HG02623 (cell line): ENCODE results near the gene IRF5.
A peak's percentile ranks its signal among the peaks of the same experiment; 100 is the strongest.
"Not testable (repeated sequence)": the region's sequence is repeated elsewhere in the genome, so short reads cannot be mapped to it uniquely, and the experiment has no call there.

Experiments used
- ATAC-seq: cut with Tn5 transposase; IDR thresholded peaks from one replicate; pipeline ENCODE4 v1.9.1; 2021; ENCODE audit warnings: moderate library complexity; ENCODE audit not compliant: unreplicated experiment

The IRF5 gene

GRCh38 chr7:128954830-128955802 lies 17.4 kb downstream of the IRF5 start:
- peak; percentile 58 for ATAC-seq

GRCh38 chr7:128955981-128956380 lies 18.3 kb downstream of the IRF5 start:
- no peak for ATAC-seq

- ATAC-seq: no peak
These were observed 21.6 kb downstream of the IRF5 start for GRCh38 chr7:128959296-128959695.

- ATAC-seq: no peak
These were observed 23.4 kb downstream of the IRF5 start for GRCh38 chr7:128961030-128961659.

- ATAC-seq: no peak
These were observed 25.2 kb downstream of the IRF5 start for GRCh38 chr7:128962899-128963298.

GRCh38 chr7:128963327-128963757 lies 25.6 kb downstream of the IRF5 start:
- peak; percentile 73 for ATAC-seq

GRCh38 chr7:128968624-128969023 lies 30.9 kb downstream of the IRF5 start:
- no peak for ATAC-seq

GRCh38 chr7:128974241-128974934 lies 36.7 kb downstream of the IRF5 start:
- no peak for ATAC-seq

GRCh38 chr7:128982105-128982504 lies 44.4 kb downstream of the IRF5 start:
- ATAC-seq: no peak

GRCh38 chr7:128985660-128986059 lies 47.9 kb downstream of the IRF5 start:
- ATAC-seq: no peak

GRCh38 chr7:128986609-128987008 lies 48.9 kb downstream of the IRF5 start:
- no peak for ATAC-seq

- ATAC-seq: no peak
These were observed 50.6 kb downstream of the IRF5 start for GRCh38 chr7:128988372-128988771.

GRCh38 chr7:128989961-128990360 lies 52.2 kb downstream of the IRF5 start:
- ATAC-seq: no peak

GRCh38 chr7:128993419-128993818 lies 55.7 kb downstream of the IRF5 start:
- ATAC-seq: no peak

- ATAC-seq: not testable (repeated sequence)
These were observed 56.8 kb downstream of the IRF5 start for GRCh38 chr7:128994560-128994959.

- no peak for ATAC-seq
These were observed 59.5 kb downstream of the IRF5 start for GRCh38 chr7:128997181-128997580.
